HL-60 (cell line): Measurements from ENCODE around the gene LINC01488.
A peak's percentile ranks its signal among the peaks of the same experiment; 100 is the strongest.

Experiments
- DNase-seq, 2 experiments: peaks; one replicate each; pipeline ENCODE4 v3.0.0-alpha.2; 2010 to 2020; ENCODE audit warnings: low read depth in 1 of 2, low spot score in 1 of 2
- H3K27ac ChIP-seq: fragments of 250-450 bp; sonication (Bioruptor Pico); replicated peaks from 2 replicates; pipeline ENCODE4 v1.5.1; 2020; ENCODE audit warnings: mild to moderate bottlenecking, moderate library complexity
- H3K27me3 ChIP-seq: fragments of 250-450 bp; sonication (Bioruptor Pico); 2 replicates; pipeline ENCODE4 v1.5.1; 2021; ENCODE audit warnings: mild to moderate bottlenecking, moderate library complexity; ENCODE audit not compliant: insufficient read depth, poor library complexity, severe bottlenecking
- H3K4me3 ChIP-seq: replicated peaks from 2 replicates; pipeline ENCODE4 v1.5.1; 2011; ENCODE audit warnings: mild to moderate bottlenecking, control low read depth, low read length; ENCODE audit not compliant: insufficient read depth
- GABPA ChIP-seq: IDR thresholded peaks from 2 replicates; pipeline ENCODE4 v1.6.1; 2012; ENCODE audit warnings: low read depth
- POLR2AphosphoS5 ChIP-seq: IDR thresholded peaks from 2 replicates; pipeline ENCODE4 v1.6.1; 2012; ENCODE audit warnings: low read depth
- SPI1 ChIP-seq: IDR thresholded peaks from 2 replicates; pipeline ENCODE4 v1.6.1; 2012; ENCODE audit warnings: low read depth, mild to moderate bottlenecking, borderline replicate concordance
- TF ChIP-seq, protein P1 (sequence below): IDR thresholded peaks from 2 replicates; pipeline ENCODE4 v1.6.1; 2012; ENCODE audit warnings: low read depth; ENCODE audit not compliant: insufficient replicate concordance
- TF ChIP-seq, protein P2 (sequence below): IDR thresholded peaks from one replicate; pipeline ENCODE4 v1.5.1; 2011; ENCODE audit warnings: low read length, control low read depth, inconsistent platforms; ENCODE audit not compliant: insufficient read depth

LINC01488 gene

GRCh38 chr11:69526453-69526810 lies 45.0 kb downstream of the LINC01488 start:
- no peak for DNase-seq
- Histone ChIP-seq H3K27ac (no peak overlapping the region), H3K4me3 (no peak overlapping the region), H3K27me3 (no peaks in the 10 kb centered on the region)
- TF ChIP-seq, protein P1, sequence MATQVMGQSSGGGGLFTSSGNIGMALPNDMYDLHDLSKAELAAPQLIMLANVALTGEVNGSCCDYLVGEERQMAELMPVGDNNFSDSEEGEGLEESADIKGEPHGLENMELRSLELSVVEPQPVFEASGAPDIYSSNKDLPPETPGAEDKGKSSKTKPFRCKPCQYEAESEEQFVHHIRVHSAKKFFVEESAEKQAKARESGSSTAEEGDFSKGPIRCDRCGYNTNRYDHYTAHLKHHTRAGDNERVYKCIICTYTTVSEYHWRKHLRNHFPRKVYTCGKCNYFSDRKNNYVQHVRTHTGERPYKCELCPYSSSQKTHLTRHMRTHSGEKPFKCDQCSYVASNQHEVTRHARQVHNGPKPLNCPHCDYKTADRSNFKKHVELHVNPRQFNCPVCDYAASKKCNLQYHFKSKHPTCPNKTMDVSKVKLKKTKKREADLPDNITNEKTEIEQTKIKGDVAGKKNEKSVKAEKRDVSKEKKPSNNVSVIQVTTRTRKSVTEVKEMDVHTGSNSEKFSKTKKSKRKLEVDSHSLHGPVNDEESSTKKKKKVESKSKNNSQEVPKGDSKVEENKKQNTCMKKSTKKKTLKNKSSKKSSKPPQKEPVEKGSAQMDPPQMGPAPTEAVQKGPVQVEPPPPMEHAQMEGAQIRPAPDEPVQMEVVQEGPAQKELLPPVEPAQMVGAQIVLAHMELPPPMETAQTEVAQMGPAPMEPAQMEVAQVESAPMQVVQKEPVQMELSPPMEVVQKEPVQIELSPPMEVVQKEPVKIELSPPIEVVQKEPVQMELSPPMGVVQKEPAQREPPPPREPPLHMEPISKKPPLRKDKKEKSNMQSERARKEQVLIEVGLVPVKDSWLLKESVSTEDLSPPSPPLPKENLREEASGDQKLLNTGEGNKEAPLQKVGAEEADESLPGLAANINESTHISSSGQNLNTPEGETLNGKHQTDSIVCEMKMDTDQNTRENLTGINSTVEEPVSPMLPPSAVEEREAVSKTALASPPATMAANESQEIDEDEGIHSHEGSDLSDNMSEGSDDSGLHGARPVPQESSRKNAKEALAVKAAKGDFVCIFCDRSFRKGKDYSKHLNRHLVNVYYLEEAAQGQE, result no peak
- no peak for TF ChIP-seq SPI1
- TF ChIP-seq, protein P2, sequence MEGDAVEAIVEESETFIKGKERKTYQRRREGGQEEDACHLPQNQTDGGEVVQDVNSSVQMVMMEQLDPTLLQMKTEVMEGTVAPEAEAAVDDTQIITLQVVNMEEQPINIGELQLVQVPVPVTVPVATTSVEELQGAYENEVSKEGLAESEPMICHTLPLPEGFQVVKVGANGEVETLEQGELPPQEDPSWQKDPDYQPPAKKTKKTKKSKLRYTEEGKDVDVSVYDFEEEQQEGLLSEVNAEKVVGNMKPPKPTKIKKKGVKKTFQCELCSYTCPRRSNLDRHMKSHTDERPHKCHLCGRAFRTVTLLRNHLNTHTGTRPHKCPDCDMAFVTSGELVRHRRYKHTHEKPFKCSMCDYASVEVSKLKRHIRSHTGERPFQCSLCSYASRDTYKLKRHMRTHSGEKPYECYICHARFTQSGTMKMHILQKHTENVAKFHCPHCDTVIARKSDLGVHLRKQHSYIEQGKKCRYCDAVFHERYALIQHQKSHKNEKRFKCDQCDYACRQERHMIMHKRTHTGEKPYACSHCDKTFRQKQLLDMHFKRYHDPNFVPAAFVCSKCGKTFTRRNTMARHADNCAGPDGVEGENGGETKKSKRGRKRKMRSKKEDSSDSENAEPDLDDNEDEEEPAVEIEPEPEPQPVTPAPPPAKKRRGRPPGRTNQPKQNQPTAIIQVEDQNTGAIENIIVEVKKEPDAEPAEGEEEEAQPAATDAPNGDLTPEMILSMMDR, result no peak
- TF ChIP-seq POLR2AphosphoS5, result no peak
- no peak for TF ChIP-seq GABPA

GRCh38 chr11:69529001-69529400 lies 47.5 kb downstream of the LINC01488 start:
- no peak for DNase-seq

GRCh38 chr11:69530278-69531070 lies 49.0 kb downstream of the LINC01488 start:
- peak overlapping the region; percentile 10; the same call in 1 of the 2 replicates for H3K4me3 ChIP-seq
- no peaks in the 10 kb centered on the region for H3K27me3 ChIP-seq
- H3K27ac ChIP-seq, result peak overlapping the region; percentile 70
- DNase-seq, result peak; percentile 81 to 94
- TF ChIP-seq, protein P1, result no peak
- TF ChIP-seq, protein P2, result no peak
- TF ChIP-seq SPI1, result peak; percentile 95
- peak; percentile 63; the same call in 1 of the 2 replicates for TF ChIP-seq POLR2AphosphoS5
- no peak for TF ChIP-seq GABPA

More at GRCh38 chr11:69529001-69529400, 47.5 kb downstream of the LINC01488 start:
- Histone ChIP-seq H3K27ac (no peak overlapping the region), H3K4me3 (no peak overlapping the region), H3K27me3 (no peaks in the 10 kb centered on the region)
- TF ChIP-seq SPI1 (no peak), GABPA (no peak), POLR2AphosphoS5 (no peak)
- TF ChIP-seq, protein P2, result no peak
- TF ChIP-seq, protein P1, result no peak
